Hepatocyte (in vitro differentiated cells): ENCODE results near the gene SH3BP4. TPM values are rescaled to one million over a fixed set of nuclear protein-coding genes. Genes with fewer than 3 reads are reported as not detected.

Source experiments
- DNase-seq: peaks from one replicate; pipeline ENCODE4 v3.0.0-alpha.2; 2016; ENCODE audit warnings: low spot score
- H2AFZ ChIP-seq: fragments of 200-600 bp; sonication (generic); 2 replicates; pipeline ENCODE4 v1.6.0; 2016; ENCODE audit warnings: antibody characterized with exemption, mild to moderate bottlenecking
- H3K27ac ChIP-seq: fragments of 200-600 bp; sonication (generic); 2 replicates; pipeline ENCODE4 v1.5.1; 2016; ENCODE audit warnings: mild to moderate bottlenecking
- H3K27me3 ChIP-seq: fragments of 200-600 bp; sonication (generic); 2 replicates; pipeline ENCODE4 v1.6.1; 2016
- H3K36me3 ChIP-seq: fragments of 200-600 bp; sonication (generic); replicated peaks from 2 replicates; pipeline ENCODE4 v1.5.1; 2016; ENCODE audit warnings: low read depth; ENCODE audit not compliant: insufficient read depth
- H3K4me1 ChIP-seq: fragments of 200-600 bp; sonication (generic); 2 replicates; pipeline ENCODE4 v1.5.1; 2016; ENCODE audit warnings: mild to moderate bottlenecking, moderate library complexity; ENCODE audit not compliant: insufficient read depth
- H3K4me2 ChIP-seq: fragments of 200-600 bp; sonication (generic); 2 replicates; pipeline ENCODE4 v1.6.0; 2016
- H3K4me3 ChIP-seq: fragments of 200-600 bp; sonication (generic); 2 replicates; pipeline ENCODE4 v1.5.1; 2016; ENCODE audit warnings: mild to moderate bottlenecking
- H3K79me2 ChIP-seq: fragments of 200-600 bp; sonication (generic); 2 replicates; pipeline ENCODE4 v1.6.0; 2017; ENCODE audit warnings: mild to moderate bottlenecking
- H3K9me2 ChIP-seq: fragments of 200-600 bp; sonication (generic); replicated peaks from 2 replicates; pipeline ENCODE4 v1.6.0; 2017; ENCODE audit warnings: mild to moderate bottlenecking; ENCODE audit not compliant: insufficient read depth
- H3K9me3 ChIP-seq: fragments of 200-600 bp; sonication (generic); 2 replicates; pipeline ENCODE4 v1.5.1; 2016; ENCODE audit warnings: low read depth, mild to moderate bottlenecking
- H4K20me1 ChIP-seq: fragments of 200-600 bp; sonication (generic); 2 replicates; pipeline ENCODE4 v1.6.0; 2016; ENCODE audit warnings: mild to moderate bottlenecking; ENCODE audit not compliant: insufficient read depth, poor library complexity, severe bottlenecking
- EZH2 ChIP-seq: fragments of 200-600 bp; sonication (generic); IDR thresholded peaks from 2 replicates; pipeline ENCODE4 v1.6.1; 2016; ENCODE audit warnings: antibody characterized with exemption, mild to moderate bottlenecking, borderline replicate concordance
- EZH2phosphoT487 ChIP-seq: fragments of 200-600 bp; sonication (generic); IDR thresholded peaks from one replicate; pipeline ENCODE4 v1.6.1; 2018; ENCODE audit warnings: antibody characterized with exemption, mild to moderate bottlenecking, low read depth, moderate library complexity; ENCODE audit not compliant: unreplicated experiment, severe bottlenecking
- WGBS: methylation state at CpG from one replicate; pipeline ENCODE4 v1.1.6; 2016; ENCODE audit warnings: low lambda C conversion rate; ENCODE audit errors: missing lambda C conversion rate; 5-methylcytosine and 5-hydroxymethylcytosine counted together
- polyA plus RNA-seq: library from polyadenylated mRNA; unstranded; fragments of >200 nt; fragmentation: Nextera tagmentation; extraction: Ambion mirVana; gene quantifications from 2 replicates; pipeline ENCODE4 v1.2.1, GENCODE V29; 2016
- total RNA-seq: library from RNA; depleted of rRNA; stranded (reverse); fragments of >200 nt; gene quantifications from 2 replicates; pipeline ENCODE4 v1.2.3, GENCODE V29; 2014
- TF ChIP-seq, protein P1 (sequence below): fragments of 200-600 bp; sonication (generic); IDR thresholded peaks from 2 replicates; pipeline ENCODE4 v1.5.1; 2016; ENCODE audit warnings: antibody characterized with exemption, mild to moderate bottlenecking; ENCODE audit not compliant: poor library complexity

The SH3BP4 gene
- total and polyA plus RNA-seq, 2 experiments from 2014 or later = 23.3 to 32.0 TPM

DNA sequence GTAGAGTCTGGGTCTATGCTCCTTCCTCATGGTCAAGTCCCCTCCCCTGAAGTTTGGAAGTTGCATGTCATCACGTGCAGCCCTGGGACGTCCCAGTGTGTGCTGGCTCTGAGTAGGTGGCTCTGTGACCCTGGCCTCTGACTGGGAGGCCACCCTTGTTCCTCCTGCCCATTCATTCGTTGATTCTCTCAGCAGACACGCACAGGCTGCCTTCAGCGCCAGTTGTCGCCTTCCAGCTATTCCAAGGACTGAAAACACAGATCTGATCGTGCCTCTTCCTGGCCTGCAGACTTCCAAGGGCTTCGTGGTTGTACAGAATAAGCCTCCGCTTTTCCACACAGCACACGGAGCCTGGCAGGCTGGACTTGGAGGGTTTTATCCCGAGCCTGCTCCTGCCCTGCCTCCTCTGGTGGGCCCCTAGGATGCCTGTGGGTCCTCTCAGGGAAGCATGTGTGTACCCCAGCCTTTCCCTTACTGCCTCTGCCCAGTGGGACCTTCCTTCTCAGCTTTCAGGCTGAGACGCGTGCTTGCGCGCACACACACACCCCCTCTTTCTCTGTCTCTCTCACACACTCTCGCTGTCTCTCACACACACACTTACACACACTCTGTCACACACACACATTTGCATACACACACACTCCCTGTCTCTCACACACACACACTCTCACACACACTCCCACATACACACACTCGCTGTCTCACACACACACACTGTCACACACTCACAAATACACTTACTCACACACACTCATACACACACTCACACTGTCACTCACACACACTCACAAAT is 17.7 kb downstream of the SH3BP4 start:
- TF ChIP-seq, protein P1, sequence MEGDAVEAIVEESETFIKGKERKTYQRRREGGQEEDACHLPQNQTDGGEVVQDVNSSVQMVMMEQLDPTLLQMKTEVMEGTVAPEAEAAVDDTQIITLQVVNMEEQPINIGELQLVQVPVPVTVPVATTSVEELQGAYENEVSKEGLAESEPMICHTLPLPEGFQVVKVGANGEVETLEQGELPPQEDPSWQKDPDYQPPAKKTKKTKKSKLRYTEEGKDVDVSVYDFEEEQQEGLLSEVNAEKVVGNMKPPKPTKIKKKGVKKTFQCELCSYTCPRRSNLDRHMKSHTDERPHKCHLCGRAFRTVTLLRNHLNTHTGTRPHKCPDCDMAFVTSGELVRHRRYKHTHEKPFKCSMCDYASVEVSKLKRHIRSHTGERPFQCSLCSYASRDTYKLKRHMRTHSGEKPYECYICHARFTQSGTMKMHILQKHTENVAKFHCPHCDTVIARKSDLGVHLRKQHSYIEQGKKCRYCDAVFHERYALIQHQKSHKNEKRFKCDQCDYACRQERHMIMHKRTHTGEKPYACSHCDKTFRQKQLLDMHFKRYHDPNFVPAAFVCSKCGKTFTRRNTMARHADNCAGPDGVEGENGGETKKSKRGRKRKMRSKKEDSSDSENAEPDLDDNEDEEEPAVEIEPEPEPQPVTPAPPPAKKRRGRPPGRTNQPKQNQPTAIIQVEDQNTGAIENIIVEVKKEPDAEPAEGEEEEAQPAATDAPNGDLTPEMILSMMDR = no peak
- no peak for TF ChIP-seq EZH2phosphoT487
- no peak for TF ChIP-seq EZH2
- H3K27ac ChIP-seq = peak overlapping the region; percentile 26
- peaks cover 34% of the 10 kb centered on the region for H3K4me1 ChIP-seq
- H3K4me3 ChIP-seq = no peak overlapping the region
- no peak for DNase-seq
- peaks cover 98% of the 10 kb centered on the region for H3K79me2 ChIP-seq
- no peaks in the 10 kb centered on the region for H3K36me3 ChIP-seq
- 65% methylated on average over 16 of the region's 17 CpGs for WGBS
- peak overlapping the region; percentile 56 for H3K4me2 ChIP-seq
- H4K20me1 ChIP-seq = peaks cover 88% of the 10 kb centered on the region
- no peaks in the 10 kb centered on the region for H3K27me3 ChIP-seq
- H3K9me2 ChIP-seq = no peaks in the 10 kb centered on the region
- H3K9me3 ChIP-seq = no peaks in the 10 kb centered on the region
- no peak overlapping the region for H2AFZ ChIP-seq

DNA sequence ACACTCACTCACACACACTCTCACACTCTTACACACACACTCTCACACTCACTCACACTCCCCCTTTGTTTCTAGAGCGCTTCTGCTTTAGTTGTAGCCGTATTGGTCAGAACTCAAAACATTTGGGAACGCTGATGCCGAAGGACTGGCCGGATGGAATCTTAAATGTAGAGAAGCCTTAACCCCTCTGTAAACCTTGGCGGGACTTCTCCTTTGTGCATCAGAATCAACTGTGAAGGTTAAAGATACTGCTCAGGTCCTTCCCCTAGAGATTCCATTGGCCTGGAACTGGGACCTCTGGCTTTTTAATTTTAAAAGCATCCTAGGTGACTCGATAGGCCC is 18.3 kb downstream of the SH3BP4 start:
- 59% methylated on average over 7 of the region's 7 CpGs for WGBS
- H3K4me2 ChIP-seq = peak overlapping the region; percentile 56
- no peak overlapping the region for H3K4me3 ChIP-seq
- H3K4me1 ChIP-seq = peaks cover 39% of the 10 kb centered on the region
- H3K36me3 ChIP-seq = no peaks in the 10 kb centered on the region
- no peak for TF ChIP-seq EZH2phosphoT487
- no peak for TF ChIP-seq EZH2
- TF ChIP-seq, protein P1 = no peak
- peaks cover 98% of the 10 kb centered on the region for H3K79me2 ChIP-seq
- no peak overlapping the region for H2AFZ ChIP-seq
- H3K9me2 ChIP-seq = no peaks in the 10 kb centered on the region
- no peaks in the 10 kb centered on the region for H3K9me3 ChIP-seq
- peaks cover 88% of the 10 kb centered on the region for H4K20me1 ChIP-seq
- H3K27me3 ChIP-seq = no peaks in the 10 kb centered on the region
- peak overlapping the region; percentile 26 for H3K27ac ChIP-seq
- no peak for DNase-seq

DNA sequence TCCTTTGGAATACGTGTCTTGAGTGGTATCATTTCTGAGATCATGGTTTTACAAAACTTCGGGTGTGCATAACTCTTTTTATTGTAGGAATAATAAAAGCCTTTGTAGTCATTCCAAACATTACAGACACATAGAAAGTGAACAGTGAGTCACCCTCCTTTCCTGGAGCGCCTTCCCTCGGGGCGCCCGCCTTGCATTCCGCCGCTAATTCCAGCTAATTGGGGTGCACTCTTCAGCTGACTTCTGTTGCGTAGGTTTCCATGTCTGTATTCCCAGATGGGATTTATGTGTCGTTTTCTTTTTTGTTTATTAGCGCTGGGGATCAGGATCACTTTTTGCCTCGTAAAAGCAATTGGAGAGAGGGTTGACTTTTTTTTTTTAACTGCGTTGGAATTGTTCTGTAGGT is 18.7 kb downstream of the SH3BP4 start:
- WGBS = 36% methylated on average over 13 of the region's 13 CpGs
- Histone ChIP-seq H2AFZ (no peak overlapping the region), H3K9me2 (no peaks in the 10 kb centered on the region), H3K4me2 (peak overlapping the region; percentile 56), H3K36me3 (no peaks in the 10 kb centered on the region), H3K27ac (peak overlapping the region; percentile 26), H3K79me2 (peaks cover 98% of the 10 kb centered on the region), H3K4me3 (no peak overlapping the region), H4K20me1 (peaks cover 89% of the 10 kb centered on the region), H3K9me3 (no peaks in the 10 kb centered on the region), H3K27me3 (no peaks in the 10 kb centered on the region), H3K4me1 (peaks cover 41% of the 10 kb centered on the region)
- DNase-seq = no peak
- no peak for TF ChIP-seq EZH2phosphoT487
- TF ChIP-seq EZH2 = no peak
- TF ChIP-seq, protein P1 = no peak
